Stimulated activated CD8-positive, alpha-beta memory T cell treated with anti-CD3 and anti-CD28 coated beads, Interleukin-7, amount 100 ng/mL, for 4 hours (primary cell): ENCODE data around the gene DUSP28.

Experiments
- DNase-seq, 2 donors: peaks; one replicate each; pipeline ENCODE4 v3.0.0-alpha.2; 2020; ENCODE audit warnings: low read depth in 2 of 2

The DUSP28 gene

GRCh38 chr2:240599141-240599583 lies 39.0 kb downstream of the DUSP28 start:
- no peak for DNase-seq

DNA sequence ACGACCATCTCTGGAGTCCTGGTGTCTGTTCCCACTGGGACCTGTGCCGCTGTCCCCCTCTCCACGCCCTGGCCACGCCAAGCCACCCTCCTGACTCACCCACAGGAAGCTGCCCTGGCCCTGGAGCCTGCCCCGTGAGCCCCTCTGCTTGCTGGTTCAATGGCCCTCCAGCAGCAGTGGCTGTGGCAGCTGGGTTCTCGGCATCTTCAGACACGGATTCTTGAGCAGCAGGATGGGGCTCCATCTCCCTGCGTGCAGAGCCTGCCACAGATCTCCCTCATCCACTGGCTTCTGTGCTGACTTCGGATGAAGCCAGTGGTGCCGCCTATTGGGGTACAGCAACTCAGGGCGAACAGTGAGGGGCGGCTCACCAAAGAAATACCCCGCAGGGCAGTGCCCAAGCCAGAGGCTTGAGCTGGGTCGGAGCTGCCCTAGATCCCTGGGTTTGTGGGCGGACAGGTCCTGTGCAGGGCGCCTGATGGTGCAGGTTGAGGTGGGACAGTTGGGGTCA lies 40.3 kb downstream of the DUSP28 start:
- DNase-seq = no peak

DNA sequence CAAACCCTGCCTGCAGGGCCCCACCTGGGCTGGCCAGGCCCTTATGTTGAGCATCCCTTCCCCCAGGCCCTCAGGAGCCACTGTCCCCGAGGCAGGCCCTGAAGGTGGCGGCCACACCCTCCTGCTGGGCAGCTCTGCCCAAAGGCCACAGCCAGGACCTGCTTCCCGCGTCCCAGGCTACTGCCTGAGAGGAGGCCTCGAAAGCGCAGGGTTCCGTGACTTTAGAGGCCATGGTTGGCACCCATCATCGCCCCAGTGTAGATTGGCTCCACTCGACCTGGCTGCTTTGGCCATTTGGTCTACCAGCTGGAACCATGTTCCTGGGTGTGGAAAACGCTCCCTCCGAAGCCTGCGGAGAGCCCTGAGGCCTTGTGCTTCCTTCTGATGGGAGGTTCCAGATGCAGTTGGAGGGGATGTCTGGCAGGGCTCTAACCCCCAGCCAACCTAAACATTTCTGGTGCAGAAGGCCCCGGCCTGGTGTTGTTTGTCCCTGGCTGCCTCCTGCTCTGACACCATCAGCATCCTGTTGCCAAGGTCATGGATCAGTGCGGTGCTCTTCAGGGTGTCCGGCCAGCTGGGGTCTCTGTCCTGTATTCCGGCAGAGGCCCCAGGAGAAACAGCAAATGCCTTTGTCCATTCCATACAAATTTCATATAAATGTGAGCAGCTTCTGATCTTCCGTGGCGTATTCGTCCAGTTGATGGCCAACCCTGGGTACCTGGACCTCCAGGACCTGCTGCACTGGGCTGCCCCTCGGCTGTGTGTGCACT lies 41.1 kb downstream of the DUSP28 start:
- DNase-seq = no peak

- DNase-seq = no peak
Observed at GRCh38 chr2:240601831-240602160, 41.6 kb downstream of the DUSP28 start.

DNA sequence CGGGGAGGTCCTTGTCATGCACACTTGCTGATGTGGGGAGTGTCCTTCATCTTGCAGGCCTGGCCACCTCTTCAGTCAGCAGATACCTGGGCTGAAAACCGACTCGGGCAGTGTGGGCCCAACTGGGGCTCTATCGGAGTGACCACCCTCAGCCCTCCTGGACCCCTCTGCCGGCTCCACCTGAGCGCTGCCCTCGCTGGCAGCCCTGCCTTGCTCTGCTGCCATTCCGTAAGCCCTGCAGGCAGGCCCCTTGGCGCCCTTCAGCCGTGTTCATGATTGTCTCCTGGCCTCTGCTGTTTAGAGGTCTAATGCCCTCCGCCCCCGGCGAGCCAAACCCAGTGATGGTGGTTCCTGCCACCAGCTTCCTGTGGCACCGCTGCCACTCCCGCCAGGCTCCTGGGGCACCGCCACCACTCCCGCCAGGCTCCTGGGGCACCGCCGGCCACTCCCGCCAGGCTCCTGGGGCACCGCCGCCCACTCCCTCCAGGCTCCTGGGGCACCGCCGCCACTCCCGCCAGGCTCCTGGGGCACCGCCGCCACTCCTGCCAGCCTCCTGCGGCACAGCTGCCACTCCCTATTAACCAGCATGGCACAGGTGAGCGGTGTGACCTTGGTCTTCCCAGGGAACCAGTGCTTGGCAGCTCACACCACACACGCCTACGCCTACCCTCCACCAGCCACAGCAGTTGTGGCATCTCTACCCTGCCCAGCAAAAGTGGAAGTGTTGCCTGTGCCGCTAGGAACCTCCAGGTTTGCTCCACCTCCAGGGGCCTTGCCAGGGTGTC lies 42.3 kb downstream of the DUSP28 start:
- no peak for DNase-seq

DNA sequence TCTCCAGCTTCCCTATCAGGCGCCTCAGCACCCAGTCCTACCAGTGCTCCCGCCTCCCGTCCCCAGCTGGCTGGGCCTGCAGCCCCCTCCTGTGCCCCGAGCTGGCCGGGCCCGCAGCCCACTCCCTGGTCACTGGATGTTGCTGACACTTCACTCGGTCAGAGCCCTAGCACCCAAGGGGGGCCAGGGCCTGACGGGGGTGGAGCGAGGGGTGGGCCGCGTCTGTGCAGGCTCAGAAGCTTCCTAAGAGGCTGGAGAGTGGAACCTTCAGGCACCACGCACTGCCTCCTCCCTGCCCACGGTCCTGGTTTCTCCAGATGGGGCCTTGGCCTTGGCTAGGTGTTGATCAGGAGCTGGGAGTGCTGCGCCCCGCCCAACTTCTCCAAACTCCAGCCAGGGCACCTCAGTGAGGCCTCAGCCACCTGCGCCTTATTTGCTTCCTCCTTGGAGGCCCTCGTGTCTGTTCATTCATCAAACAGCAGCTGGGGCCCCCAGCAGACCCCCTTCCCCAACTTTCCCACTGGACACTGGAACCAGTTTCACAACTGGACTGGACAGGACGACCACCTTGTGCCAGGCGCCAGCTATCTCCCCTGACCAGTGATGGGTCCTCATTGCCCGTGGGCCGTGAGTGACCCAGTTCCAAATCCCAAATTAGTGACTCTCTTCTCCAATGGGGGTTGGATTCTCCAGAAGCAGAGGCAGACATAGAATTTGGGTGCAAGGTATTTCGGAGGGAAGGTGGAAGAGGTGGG lies 43.1 kb downstream of the DUSP28 start:
- no peak for DNase-seq

- DNase-seq = no peak
Observed at GRCh38 chr2:240603846-240604245, 43.7 kb downstream of the DUSP28 start.

- DNase-seq = no peak
Observed at GRCh38 chr2:240604291-240604938, 44.3 kb downstream of the DUSP28 start.

DNA sequence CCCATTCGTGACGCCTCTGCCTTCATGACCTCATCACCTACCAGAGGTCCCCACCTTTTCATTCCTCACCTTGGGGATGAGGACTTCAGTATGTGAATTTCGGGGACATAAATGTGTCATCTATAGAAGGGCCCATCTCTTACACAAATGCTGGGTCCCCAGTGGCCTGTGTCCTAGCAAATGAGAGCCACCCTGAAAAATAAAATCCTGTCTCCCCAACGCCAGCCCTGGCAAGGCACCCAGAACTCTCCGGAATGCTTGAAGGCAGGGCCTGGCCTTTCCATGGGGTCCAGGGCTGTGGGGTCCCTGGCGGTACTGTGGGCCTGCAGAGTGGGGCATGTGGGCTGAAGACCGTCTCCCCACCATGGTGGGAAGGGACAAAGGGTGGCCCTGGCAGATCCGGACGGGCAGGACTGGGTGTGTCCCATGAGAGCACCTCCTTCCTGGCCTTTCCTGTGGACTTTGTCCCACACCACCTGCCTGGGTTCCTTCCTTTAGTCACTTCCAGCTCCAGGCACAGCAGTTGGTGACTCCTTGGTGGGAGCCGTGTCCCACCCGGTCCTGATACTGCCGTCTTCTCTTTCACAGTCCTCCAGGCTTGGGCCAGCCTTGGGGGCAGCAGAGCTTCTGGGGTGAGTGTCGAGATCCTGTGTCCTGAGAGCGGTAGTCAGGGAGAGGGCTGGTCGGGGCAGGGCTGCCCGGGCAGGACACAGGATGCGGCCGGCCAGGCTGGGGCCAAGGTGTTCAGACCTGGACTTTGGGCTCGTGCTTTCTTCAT lies 45.0 kb downstream of the DUSP28 start:
- no peak for DNase-seq

GRCh38 chr2:240605867-240606743 lies 45.9 kb downstream of the DUSP28 start:
- DNase-seq = no peak

DNA sequence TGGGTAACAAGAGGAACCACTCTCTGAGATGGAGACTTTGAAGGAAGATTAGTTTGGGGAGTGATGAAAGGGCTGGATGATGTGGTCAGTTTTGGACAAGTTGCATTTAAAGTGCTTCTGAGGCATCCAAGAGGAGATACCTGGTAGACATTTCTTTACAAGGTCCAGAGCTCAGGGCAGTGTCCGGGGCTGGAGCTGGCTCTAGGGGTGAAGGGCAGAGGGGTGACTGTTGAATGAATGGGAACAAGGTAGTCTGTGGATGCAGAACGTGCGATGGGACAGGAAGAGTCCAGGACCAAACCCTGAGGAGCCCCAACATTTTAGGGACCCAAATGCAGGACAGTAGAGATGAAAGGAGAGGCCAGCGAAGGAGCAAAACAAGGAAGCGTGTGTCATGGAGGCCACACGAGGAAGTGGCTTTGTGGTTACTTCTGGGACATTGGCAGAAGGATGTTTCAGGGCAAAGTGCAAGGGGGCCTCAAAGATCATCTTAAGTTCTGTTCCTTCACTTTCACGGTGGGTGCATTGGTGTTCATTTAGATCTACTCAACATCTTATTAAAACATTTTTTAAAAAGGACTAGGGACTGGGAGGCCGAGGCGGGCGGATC lies 51.5 kb downstream of the DUSP28 start:
- DNase-seq = no peak
